ENCODE data around the gene FAM20B.

GRCh38 chr1:179036844-179037465, 11.3 kb downstream of the FAM20B start:
- TF ChIP-seq POLR2AphosphoS5 (IDR thresholded peaks at IDR 0.05; ENCODE audit: low read depth, low read length) (no peak), ZNF816 (CRISPR knock-in tag; IDR thresholded peaks at IDR 0.05; ENCODE audit: borderline replicate concordance) (no peak), CC2D1A (CRISPR knock-in tag; IDR thresholded peaks at IDR 0.05) (no peak), ATF7 (IDR thresholded peaks at IDR 0.05) (no peak), ATF7 (CRISPR knock-in tag; IDR thresholded peaks at IDR 0.05) (no peak), E2F1 (CRISPR knock-in tag; IDR thresholded peaks at IDR 0.05) (no peak), MAX (IDR thresholded peaks at IDR 0.05) (no peak), ATF3 (CRISPR knock-in tag; IDR thresholded peaks at IDR 0.05) (no peak), TAF1 (CRISPR knock-in tag; IDR thresholded peaks at IDR 0.05) (no peak), LRRFIP1 (CRISPR knock-in tag; conservative IDR thresholded peaks at IDR 0.05) (no peak), STAT6 (CRISPR knock-in tag; IDR thresholded peaks at IDR 0.05; ENCODE audit: borderline replicate concordance) (no peak), TFAP4 (IDR thresholded peaks at IDR 0.05; ENCODE audit: borderline replicate concordance, low read depth) (no peak)
